BE2C (cell line): Measurements from ENCODE around the gene GALNT7.

Experiments
- DNase-seq: peaks from one replicate; pipeline ENCODE4 v3.0.0-alpha.2; 2020
- H3K27me3 ChIP-seq: fragments of 250-450 bp; sonication (Bioruptor Pico); 2 replicates; pipeline ENCODE4 v1.5.1; 2020; ENCODE audit warnings: mild to moderate bottlenecking
- H3K36me3 ChIP-seq: fragments of 250-450 bp; sonication (Bioruptor Pico); 2 replicates; pipeline ENCODE4 v1.5.1; 2020; ENCODE audit warnings: mild to moderate bottlenecking
- H3K4me1 ChIP-seq: fragments of 250-450 bp; sonication (Bioruptor Pico); 2 replicates; pipeline ENCODE4 v1.5.1; 2020
- H3K4me3 ChIP-seq: 2 replicates; pipeline ENCODE4 v1.5.1; 2011; ENCODE audit warnings: low read depth, low read length
- H3K9me3 ChIP-seq: fragments of 250-450 bp; sonication (Bioruptor Pico); 2 replicates; pipeline ENCODE4 v1.5.1; 2020
- TF ChIP-seq, protein P1 (sequence below): IDR thresholded peaks from 2 replicates; pipeline ENCODE4 v1.5.1; 2012; ENCODE audit warnings: mild to moderate bottlenecking, low read depth, low read length

The GALNT7 gene

GRCh38 chr4:173371292-173372192, 202.9 kb downstream of the GALNT7 start:
- Histone ChIP-seq H3K36me3 (peaks cover 16% of the 10 kb centered on the region), H3K4me1 (no peaks in the 10 kb centered on the region), H3K9me3 (no peaks in the 10 kb centered on the region), H3K4me3 (peak overlapping the region; percentile 99), H3K27me3 (no peaks in the 10 kb centered on the region)
- TF ChIP-seq, protein P1, sequence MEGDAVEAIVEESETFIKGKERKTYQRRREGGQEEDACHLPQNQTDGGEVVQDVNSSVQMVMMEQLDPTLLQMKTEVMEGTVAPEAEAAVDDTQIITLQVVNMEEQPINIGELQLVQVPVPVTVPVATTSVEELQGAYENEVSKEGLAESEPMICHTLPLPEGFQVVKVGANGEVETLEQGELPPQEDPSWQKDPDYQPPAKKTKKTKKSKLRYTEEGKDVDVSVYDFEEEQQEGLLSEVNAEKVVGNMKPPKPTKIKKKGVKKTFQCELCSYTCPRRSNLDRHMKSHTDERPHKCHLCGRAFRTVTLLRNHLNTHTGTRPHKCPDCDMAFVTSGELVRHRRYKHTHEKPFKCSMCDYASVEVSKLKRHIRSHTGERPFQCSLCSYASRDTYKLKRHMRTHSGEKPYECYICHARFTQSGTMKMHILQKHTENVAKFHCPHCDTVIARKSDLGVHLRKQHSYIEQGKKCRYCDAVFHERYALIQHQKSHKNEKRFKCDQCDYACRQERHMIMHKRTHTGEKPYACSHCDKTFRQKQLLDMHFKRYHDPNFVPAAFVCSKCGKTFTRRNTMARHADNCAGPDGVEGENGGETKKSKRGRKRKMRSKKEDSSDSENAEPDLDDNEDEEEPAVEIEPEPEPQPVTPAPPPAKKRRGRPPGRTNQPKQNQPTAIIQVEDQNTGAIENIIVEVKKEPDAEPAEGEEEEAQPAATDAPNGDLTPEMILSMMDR, result no peak
- peak; percentile 62 for DNase-seq
